BJ (cell line): ENCODE measurements around the gene STK38. TPM values are rescaled to one million over a fixed set of nuclear protein-coding genes. Genes with fewer than 3 reads are reported as not detected.

ENCODE experiments used
- CTCF ChIA-PET: fragments of 350-600 bp; formaldehyde crosslinking; extraction: SDS; loops from one replicate; lab custom pipeline; 2021; ENCODE audit warnings: antibody characterized with exemption, inconsistent platforms; lab: Yijun Ruan, JAX
- POLR2A ChIA-PET: fragments of 300-600 bp; sonication (Branson Sonifier 250); formaldehyde crosslinking; extraction: SDS; loops from one replicate; lab custom pipeline; 2021; ENCODE audit warnings: antibody characterized with exemption; lab: Charles Lee
- DNase-seq: peaks from one replicate; pipeline ENCODE4 v3.0.0-alpha.2; 2011; ENCODE audit warnings: low read depth
- H3K27me3 ChIP-seq: 2 replicates; pipeline ENCODE4 v1.6.0; 2011; ENCODE audit warnings: low read length; ENCODE audit not compliant: control insufficient read depth, insufficient read depth
- H3K36me3 ChIP-seq: 2 replicates; pipeline ENCODE4 v1.5.1; 2011; ENCODE audit warnings: low read length; ENCODE audit not compliant: control insufficient read depth, insufficient read depth
- H3K4me3 ChIP-seq: 2 replicates; pipeline ENCODE4 v1.5.1; 2011; ENCODE audit warnings: low read depth, mild to moderate bottlenecking, control low read depth, low read length
- polyA plus RNA-seq: library from polyadenylated mRNA; depleted of rRNA; stranded (reverse); fragments of >200 nt; gene quantifications from 2 replicates; pipeline ENCODE4 v1.2.3, GENCODE V29; 2011
- TF ChIP-seq, protein P1 (sequence below): IDR thresholded peaks from 2 replicates; pipeline ENCODE4 v1.5.1; 2011; ENCODE audit warnings: low read depth, mild to moderate bottlenecking, control low read depth, inconsistent platforms, low read length, moderate library complexity; ENCODE audit not compliant: insufficient read depth

Gene STK38
- polyA plus RNA-seq, 1 experiment, result 22.1 TPM

DNA sequence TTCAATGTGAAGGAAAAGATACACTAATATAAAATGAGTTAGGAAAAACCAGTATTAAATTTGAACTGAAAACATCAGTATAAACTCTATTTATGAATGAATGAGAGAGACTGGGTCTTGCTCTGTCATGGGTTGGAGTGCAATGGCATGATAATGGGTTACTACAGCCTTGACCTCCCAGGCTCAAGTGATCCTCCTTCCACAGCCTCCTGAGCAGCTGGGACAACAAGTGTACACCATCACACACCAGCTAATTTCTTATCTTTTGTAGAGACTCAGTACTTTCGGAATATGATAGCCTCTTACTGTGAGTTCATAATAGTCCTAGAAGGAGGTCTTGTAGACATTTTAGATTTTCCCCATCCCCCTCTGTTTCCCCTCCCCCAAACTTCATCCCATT is 83.0 kb downstream of the STK38 start:
- ChIA-PET CTCF (interaction anchor here (0.6 kb wide), 1 partner anchor 14 kb away, joined by 3 read pairs; no protein-coding TSS in a partner anchor), POLR2A (no interaction called here)
- Histone ChIP-seq H3K36me3 (no peaks in the 10 kb centered on the region), H3K4me3 (no peak overlapping the region), H3K27me3 (no peaks in the 10 kb centered on the region)
- TF ChIP-seq, protein P1, sequence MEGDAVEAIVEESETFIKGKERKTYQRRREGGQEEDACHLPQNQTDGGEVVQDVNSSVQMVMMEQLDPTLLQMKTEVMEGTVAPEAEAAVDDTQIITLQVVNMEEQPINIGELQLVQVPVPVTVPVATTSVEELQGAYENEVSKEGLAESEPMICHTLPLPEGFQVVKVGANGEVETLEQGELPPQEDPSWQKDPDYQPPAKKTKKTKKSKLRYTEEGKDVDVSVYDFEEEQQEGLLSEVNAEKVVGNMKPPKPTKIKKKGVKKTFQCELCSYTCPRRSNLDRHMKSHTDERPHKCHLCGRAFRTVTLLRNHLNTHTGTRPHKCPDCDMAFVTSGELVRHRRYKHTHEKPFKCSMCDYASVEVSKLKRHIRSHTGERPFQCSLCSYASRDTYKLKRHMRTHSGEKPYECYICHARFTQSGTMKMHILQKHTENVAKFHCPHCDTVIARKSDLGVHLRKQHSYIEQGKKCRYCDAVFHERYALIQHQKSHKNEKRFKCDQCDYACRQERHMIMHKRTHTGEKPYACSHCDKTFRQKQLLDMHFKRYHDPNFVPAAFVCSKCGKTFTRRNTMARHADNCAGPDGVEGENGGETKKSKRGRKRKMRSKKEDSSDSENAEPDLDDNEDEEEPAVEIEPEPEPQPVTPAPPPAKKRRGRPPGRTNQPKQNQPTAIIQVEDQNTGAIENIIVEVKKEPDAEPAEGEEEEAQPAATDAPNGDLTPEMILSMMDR, result no peak
- DNase-seq, result no peak

DNA sequence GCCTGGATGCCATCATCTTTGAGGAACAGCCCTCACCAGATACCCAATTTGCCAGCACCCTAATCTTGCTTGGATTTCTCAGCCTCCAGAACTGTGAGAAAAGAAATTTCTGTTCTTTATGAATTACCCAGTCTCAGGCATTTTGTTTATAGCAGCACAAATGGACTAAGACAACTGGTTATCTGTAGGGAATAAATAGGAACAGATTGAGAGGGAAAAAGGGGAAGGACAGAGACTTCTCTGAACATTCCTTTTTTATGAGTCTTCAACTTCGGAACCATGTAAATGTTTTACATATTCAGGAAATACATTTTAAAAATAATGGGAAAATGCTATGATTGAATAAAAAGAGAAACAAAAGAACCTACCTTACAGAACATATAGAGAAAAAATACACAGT is 83.6 kb downstream of the STK38 start:
- no peak overlapping the region for H3K4me3 ChIP-seq
- ChIA-PET POLR2A (no interaction called here), CTCF (no interaction called here)
- DNase-seq, result peak; percentile 31
- TF ChIP-seq, protein P1, result no peak
- no peaks in the 10 kb centered on the region for H3K27me3 ChIP-seq
- no peaks in the 10 kb centered on the region for H3K36me3 ChIP-seq

DNA sequence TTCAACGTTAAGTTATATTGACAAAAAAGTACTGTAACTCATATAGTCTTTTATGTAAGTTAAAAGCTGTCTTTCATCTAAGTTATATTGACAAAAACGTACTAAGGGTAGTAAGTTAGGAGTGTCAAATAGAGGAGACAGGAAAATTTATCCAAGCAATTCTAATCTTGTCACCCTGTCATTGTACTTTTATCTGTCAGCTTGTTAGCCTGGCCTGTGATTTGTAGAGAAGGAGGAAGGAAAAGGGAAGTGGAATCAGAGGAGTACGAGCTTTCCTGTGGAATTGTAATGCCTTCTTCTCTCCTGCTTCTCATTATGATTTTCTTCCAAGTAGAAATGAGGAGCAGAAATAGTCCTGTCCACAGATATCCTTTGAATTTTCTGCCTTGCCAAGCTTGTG is 85.6 kb downstream of the STK38 start:
- TF ChIP-seq, protein P1, result no peak
- ChIA-PET POLR2A (no interaction called here), CTCF (interaction anchor here (1.2 kb wide), 1 partner anchor 16 kb away, joined by 4 read pairs; no protein-coding TSS in a partner anchor)
- Histone ChIP-seq H3K36me3 (peaks cover 2% of the 10 kb centered on the region; the same call in 1 of the 2 replicates), H3K4me3 (no peak overlapping the region), H3K27me3 (no peaks in the 10 kb centered on the region)
- DNase-seq, result no peak

DNA sequence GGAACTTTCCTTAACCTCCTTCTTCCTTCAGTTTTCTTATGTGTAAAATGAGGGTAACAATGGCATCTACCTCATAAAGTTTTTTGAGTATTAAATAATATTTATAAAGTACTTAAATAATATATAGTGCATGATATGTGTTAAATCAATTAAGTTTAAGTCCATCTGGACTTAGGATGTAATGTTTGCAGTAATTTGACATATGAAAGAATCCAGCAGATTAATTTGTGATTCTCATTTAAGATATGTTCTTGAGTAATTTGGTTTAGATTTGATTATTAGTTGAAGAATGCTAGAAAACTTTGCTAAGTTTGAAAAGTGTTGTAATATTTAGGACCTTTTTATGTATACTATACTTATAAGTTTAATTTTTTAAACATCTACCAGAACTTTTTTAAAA is 86.4 kb downstream of the STK38 start:
- H3K36me3 ChIP-seq, result peaks cover 2% of the 10 kb centered on the region; the same call in 1 of the 2 replicates
- H3K4me3 ChIP-seq, result no peak overlapping the region
- TF ChIP-seq, protein P1, result no peak
- DNase-seq, result no peak
- CTCF ChIA-PET, result no interaction called here
- POLR2A ChIA-PET, result no interaction called here
- no peaks in the 10 kb centered on the region for H3K27me3 ChIP-seq

DNA sequence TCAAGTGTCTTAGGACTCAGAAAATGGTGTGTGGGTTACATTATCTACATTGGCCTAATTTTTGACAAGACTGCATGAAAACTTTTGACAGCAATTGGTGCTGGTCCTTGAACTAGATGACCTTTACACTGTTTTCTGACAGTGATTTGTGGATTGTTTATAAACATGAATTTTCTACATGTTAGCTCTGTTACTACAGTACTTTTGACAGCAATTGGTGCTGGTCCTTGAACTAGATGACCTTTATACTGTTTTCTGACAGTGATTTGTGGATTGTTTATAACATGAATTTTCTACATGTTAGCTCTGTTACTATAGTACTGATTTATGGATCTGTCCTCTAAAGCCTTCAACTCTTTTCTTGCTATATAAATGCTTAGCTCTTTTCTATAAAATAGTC is 87.8 kb downstream of the STK38 start:
- Histone ChIP-seq H3K4me3 (no peak overlapping the region), H3K36me3 (peaks cover 2% of the 10 kb centered on the region; the same call in 1 of the 2 replicates), H3K27me3 (no peaks in the 10 kb centered on the region)
- TF ChIP-seq, protein P1, result no peak
- ChIA-PET CTCF (interaction anchor here (1.8 kb wide), 1 partner anchor 12 kb away, joined by 4 read pairs; no protein-coding TSS in a partner anchor), POLR2A (no interaction called here)
- DNase-seq, result no peak
